ENCODE results near the gene UNK.

UNK gene

DNA sequence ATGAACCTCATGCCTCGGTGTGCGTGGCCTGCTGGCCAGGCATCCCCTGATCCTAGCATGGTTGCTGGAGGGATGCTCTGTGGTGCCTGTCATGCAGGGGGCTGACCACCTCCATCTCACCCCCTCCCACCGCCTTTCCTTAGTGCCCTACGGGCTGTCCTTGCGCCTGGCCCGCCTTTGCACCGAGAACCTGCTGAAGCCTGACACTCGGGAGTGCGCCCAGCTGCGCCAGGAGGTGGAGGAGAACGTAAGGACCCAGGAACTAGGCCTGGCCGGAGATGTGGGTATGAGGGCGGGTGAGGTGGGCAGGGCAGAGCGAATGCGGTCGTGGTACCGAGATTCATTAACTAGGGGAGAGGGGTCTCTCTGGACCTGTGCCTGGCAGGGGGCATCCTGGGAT, 44.4 kb upstream of the UNK start:
- TF ChIP-seq, protein P1, sequence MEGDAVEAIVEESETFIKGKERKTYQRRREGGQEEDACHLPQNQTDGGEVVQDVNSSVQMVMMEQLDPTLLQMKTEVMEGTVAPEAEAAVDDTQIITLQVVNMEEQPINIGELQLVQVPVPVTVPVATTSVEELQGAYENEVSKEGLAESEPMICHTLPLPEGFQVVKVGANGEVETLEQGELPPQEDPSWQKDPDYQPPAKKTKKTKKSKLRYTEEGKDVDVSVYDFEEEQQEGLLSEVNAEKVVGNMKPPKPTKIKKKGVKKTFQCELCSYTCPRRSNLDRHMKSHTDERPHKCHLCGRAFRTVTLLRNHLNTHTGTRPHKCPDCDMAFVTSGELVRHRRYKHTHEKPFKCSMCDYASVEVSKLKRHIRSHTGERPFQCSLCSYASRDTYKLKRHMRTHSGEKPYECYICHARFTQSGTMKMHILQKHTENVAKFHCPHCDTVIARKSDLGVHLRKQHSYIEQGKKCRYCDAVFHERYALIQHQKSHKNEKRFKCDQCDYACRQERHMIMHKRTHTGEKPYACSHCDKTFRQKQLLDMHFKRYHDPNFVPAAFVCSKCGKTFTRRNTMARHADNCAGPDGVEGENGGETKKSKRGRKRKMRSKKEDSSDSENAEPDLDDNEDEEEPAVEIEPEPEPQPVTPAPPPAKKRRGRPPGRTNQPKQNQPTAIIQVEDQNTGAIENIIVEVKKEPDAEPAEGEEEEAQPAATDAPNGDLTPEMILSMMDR (conservative IDR thresholded peaks at IDR 0.05) = no peak
- H3K27ac ChIP-seq = no peak overlapping the region

DNA sequence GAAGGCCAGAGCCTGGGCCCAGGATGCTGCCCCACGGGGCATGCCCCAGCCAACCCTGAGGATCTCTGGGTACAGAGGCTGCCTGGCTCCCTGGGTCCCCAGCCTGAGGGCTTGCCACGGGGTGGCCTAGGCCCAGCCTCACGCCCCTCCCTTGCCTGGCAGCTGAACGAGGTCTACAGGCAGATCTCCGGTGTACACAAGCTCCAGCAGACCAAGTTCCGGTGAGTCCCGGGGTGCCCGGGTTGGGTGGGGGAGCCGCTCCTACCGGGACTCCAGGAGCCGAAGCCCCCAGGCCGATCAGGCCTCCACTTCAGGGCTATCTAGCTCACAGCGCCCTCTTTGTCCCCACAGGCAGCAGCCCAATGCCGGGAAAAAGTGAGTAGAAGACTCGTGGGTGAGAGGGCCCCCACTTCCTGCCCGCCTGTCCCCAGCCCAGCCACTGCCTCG, 44.0 kb upstream of the UNK start:
- TF ChIP-seq, protein P1 (conservative IDR thresholded peaks at IDR 0.05) = no peak
- H3K27ac ChIP-seq = no peak overlapping the region

DNA sequence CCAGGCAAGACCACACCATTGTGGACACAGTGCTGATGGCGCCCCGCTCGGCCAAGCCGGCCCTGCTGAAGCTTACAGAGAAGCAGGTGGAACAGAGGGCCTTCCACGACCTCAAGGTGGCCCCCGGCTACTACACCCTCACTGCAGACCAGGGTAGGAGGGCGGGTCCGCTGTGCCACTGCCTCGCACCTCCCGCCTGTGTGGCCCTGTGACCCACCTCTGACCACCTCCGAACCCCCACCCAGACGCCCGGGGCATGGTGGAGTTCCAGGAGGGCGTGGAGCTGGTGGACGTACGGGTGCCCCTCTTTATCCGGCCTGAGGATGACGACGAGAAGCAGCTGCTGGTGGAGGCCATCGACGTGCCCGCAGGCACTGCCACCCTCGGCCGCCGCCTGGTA, 42.3 kb upstream of the UNK start:
- TF ChIP-seq, protein P1 (conservative IDR thresholded peaks at IDR 0.05) = no peak
- H3K27ac ChIP-seq = no peak overlapping the region

DNA sequence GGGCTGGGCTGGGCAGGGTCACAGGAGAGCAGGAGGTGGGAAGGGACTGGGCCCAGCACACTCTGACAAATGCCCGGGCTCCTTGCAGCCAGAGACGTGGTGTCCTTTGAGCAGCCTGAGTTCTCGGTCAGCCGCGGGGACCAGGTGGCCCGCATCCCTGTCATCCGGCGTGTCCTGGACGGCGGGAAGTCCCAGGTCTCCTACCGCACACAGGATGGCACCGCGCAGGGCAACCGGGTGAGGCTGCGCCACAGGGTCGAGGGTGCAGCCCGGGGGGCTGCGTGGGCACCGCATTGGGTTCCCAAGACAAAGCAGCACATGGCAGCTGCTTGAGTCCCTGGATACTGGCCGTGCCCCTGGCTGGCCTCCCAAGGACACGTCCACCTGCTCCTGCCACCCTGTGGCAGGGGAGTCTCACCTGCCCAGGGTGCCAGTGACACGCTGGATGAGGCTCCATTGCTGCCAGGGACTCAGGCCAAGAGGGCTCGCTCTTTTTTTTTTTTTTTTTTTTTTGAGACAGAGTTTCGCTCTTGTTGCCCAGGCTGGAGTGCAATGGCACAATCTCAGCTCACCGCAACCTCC, 40.9 kb upstream of the UNK start:
- TF ChIP-seq, protein P1 (conservative IDR thresholded peaks at IDR 0.05) = no peak
- H3K27ac ChIP-seq = no peak overlapping the region

DNA sequence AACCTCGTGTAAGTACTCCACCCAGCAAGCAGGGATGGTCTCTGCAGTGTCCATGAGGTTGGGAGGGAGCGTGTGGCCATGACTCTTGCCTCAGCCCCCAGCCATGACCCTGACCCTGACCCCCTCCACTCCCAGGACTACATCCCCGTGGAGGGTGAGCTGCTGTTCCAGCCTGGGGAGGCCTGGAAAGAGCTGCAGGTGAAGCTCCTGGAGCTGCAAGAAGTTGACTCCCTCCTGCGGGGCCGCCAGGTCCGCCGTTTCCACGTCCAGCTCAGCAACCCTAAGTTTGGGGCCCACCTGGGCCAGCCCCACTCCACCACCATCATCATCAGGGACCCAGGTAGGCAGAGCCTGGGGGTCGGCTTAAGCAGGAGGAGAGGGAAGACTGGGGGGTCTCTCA, 35.9 kb upstream of the UNK start:
- H3K27ac ChIP-seq = no peak overlapping the region
- TF ChIP-seq, protein P1 (conservative IDR thresholded peaks at IDR 0.05) = no peak

DNA sequence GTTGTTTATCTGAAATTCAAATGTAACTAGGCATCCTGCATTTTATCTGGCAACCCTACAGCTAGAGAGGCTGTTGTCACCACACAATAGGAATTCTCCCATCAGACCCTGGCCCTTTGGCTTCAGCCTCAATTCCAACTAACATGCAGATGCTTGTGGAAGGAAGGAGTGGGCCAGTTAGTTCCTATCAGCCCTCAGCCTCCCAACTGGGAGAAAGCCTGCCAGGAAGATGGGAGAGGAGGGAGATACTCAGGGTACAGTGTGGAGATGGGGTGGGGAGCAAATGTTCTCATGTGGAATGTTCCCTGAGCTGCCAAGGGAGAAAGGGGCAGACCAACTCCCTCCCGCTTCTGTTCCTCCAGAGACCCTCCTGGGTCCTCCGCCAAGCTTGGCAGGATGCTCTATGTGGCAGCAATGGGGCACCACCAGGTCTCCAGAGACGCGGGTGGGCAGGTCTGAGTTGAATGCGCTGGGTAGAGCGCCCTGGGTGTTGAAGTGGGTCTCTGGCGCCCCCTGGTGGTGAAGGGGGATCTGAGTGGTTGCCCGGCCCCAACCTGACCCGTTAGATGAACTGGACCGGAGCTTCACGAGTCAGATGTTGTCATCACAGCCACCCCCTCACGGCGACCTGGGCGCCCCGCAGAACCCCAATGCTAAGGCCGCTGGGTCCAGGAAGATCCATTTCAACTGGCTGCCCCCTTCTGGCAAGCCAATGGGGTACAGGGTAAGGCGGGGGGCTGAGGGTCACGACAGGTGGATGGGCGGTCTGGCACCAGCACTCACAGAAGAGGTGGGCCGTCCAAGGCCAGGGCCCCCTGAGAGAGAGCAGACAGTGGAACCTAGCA, 34.8 kb upstream of the UNK start:
- TF ChIP-seq, protein P1 (conservative IDR thresholded peaks at IDR 0.05) = peak; percentile 93
- H3K27ac ChIP-seq = no peak overlapping the region

DNA sequence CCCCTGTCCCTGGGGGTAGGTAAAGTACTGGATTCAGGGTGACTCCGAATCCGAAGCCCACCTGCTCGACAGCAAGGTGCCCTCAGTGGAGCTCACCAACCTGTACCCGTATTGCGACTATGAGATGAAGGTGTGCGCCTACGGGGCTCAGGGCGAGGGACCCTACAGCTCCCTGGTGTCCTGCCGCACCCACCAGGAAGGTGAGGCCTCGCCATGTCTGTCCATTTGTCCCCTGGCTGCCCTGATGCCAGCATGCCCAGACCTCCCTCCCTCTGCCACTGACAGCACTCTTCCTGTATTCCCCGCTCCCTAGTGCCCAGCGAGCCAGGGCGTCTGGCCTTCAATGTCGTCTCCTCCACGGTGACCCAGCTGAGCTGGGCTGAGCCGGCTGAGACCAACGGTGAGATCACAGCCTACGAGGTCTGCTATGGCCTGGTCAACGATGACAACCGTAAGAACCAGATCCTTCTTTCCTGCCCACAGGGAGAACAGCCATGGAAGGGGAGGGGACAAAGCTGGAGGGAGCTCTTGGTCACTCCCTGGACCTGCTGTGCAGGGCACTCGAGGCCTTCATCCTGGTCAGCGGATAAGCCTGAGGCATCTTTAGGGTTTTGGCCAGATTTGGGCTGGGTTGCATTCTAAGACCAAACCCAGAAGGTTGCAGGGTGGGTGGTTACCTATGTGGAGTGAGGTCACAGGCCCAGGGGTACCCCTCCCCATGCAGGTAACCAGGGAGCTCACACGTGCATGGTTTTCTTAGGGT, 33.8 kb upstream of the UNK start:
- TF ChIP-seq, protein P1 (conservative IDR thresholded peaks at IDR 0.05) = no peak
- H3K27ac ChIP-seq = no peak overlapping the region
